Keratinocyte (primary cell): ENCODE data around the gene MYLK4. TPM values are rescaled to one million over a fixed set of nuclear protein-coding genes. Genes with fewer than 3 reads are reported as not detected.

Source experiments
- DNase-seq: peaks from one replicate; pipeline ENCODE4 v3.0.0-alpha.2; 2011; ENCODE audit warnings: low read depth, missing footprints, low spot score
- FAIRE-seq: peaks from 2 replicates; lab custom pipeline; 2011; peaks lifted over from hg19 to GRCh38; lab: Jason Lieb, UNC
- H2AFZ ChIP-seq: 2 replicates; pipeline ENCODE4 v1.6.0; 2012; ENCODE audit warnings: low read length, control low read depth, inconsistent platforms; ENCODE audit not compliant: control insufficient read depth
- H3K27ac ChIP-seq: 2 replicates; pipeline ENCODE4 v1.5.1; 2011; ENCODE audit warnings: low read length; ENCODE audit not compliant: control insufficient read depth, insufficient read depth
- H3K27me3 ChIP-seq: 3 replicates; pipeline ENCODE4 v1.6.0; 2011; ENCODE audit warnings: low read length; ENCODE audit not compliant: control insufficient read depth, insufficient read depth; ENCODE audit errors: extremely low read depth
- H3K36me3 ChIP-seq, 2 experiments: 2 replicates in 1 of 2; 3 replicates in 1 of 2; pipeline ENCODE4 v1.5.1; 2011; ENCODE audit warnings: low read length in 2 of 2, mild to moderate bottlenecking in 1 of 2; ENCODE audit not compliant: control insufficient read depth in 2 of 2, insufficient read depth in 2 of 2; ENCODE audit errors: extremely low read depth in 1 of 2
- H3K4me1 ChIP-seq: 3 replicates; pipeline ENCODE4 v1.5.1; 2011; ENCODE audit warnings: low read length; ENCODE audit not compliant: control insufficient read depth, insufficient read depth; ENCODE audit errors: extremely low read depth
- H3K4me2 ChIP-seq: 3 replicates; pipeline ENCODE4 v1.6.0; 2011; ENCODE audit warnings: low read depth, low read length; ENCODE audit not compliant: control insufficient read depth, insufficient read depth; ENCODE audit errors: extremely low read depth
- H3K4me3 ChIP-seq, 3 experiments: fragments of 200-600 bp in 1 of 3; sonication (generic) in 1 of 3; 2 replicates in 2 of 3; 3 replicates in 1 of 3; pipeline ENCODE4 v1.5.1; 2011 to 2016; ENCODE audit warnings: low read length in 3 of 3, mild to moderate bottlenecking in 3 of 3, control low read depth in 2 of 3, inconsistent platforms in 1 of 3, low read depth in 1 of 3, mixed read lengths in 1 of 3, mixed run types in 1 of 3, moderate library complexity in 1 of 3; ENCODE audit not compliant: control insufficient read depth in 2 of 3, insufficient read depth in 2 of 3; ENCODE audit errors: extremely low read depth in 1 of 3
- H3K79me2 ChIP-seq: 2 replicates; pipeline ENCODE4 v1.6.0; 2012; ENCODE audit warnings: low read length; ENCODE audit not compliant: control insufficient read depth, insufficient read depth
- H3K9ac ChIP-seq: 3 replicates; pipeline ENCODE4 v1.6.0; 2011; ENCODE audit warnings: low read length; ENCODE audit not compliant: control insufficient read depth, insufficient read depth; ENCODE audit errors: extremely low read depth
- H3K9me1 ChIP-seq: 3 replicates; pipeline ENCODE4 v1.6.0; 2011; ENCODE audit warnings: low read length; ENCODE audit not compliant: control insufficient read depth, insufficient read depth; ENCODE audit errors: extremely low read depth
- H3K9me3 ChIP-seq: 2 replicates; pipeline ENCODE4 v1.5.1; 2012; ENCODE audit warnings: low read depth, low read length; ENCODE audit not compliant: control insufficient read depth
- H4K20me1 ChIP-seq: 3 replicates; pipeline ENCODE4 v1.6.0; 2011; ENCODE audit warnings: low read length; ENCODE audit not compliant: control insufficient read depth, insufficient read depth; ENCODE audit errors: extremely low read depth
- CTCF ChIP-seq, 3 experiments: IDR thresholded peaks in 1 of 3; conservative IDR thresholded peaks in 1 of 3; optimal IDR thresholded peaks in 1 of 3; 2 replicates in 2 of 3; 3 replicates in 1 of 3; pipeline versions ENCODE3 to v1.5.1; 2011; ENCODE audit warnings: low read length in 3 of 3, mild to moderate bottlenecking in 3 of 3, moderate library complexity in 2 of 3, control low read depth in 1 of 3, inconsistent platforms in 1 of 3; ENCODE audit not compliant: insufficient read depth in 2 of 3; ENCODE audit errors: extremely low read depth in 1 of 3
- EZH2 ChIP-seq: IDR thresholded peaks from one replicate; pipeline ENCODE4 v1.6.1; 2012; ENCODE audit warnings: inconsistent platforms, mild to moderate bottlenecking, low read length, moderate library complexity
- dilution Hi-C: fragments of 300-500 bp; cut with MboI; formaldehyde crosslinking; loops from one replicate; pipeline ENCODE4 v1.7.0; 2020; ENCODE audit warnings: low sequenced_read_pairs; ENCODE audit not compliant: extremely low pct_ligation_motif_present
- polyA plus RNA-seq, 5 experiments: library from polyadenylated mRNA; depleted of rRNA in 3 of 5; stranded (reverse) in 3 of 5; stranded (forward) in 1 of 5; unstranded in 1 of 5; fragments of >200 nt; gene quantifications; 1 replicate in 1 of 5; 2 replicates in 3 of 5; 3 replicates in 1 of 5; pipeline versions ENCODE4 v1.2.1 to v1.2.3, GENCODE V29; 2011 to 2012; ENCODE audit warnings: missing spikeins in 2 of 5, low read depth in 1 of 5, low replicate concordance in 1 of 5

MYLK4 gene
- polyA plus RNA-seq, 1 donor (not counting 4 experiments of a cell fraction or from before 2014, with no cell fraction given): 0.31 TPM

- no peaks in the 10 kb centered on the region for H3K9me1 ChIP-seq
- H3K4me2 ChIP-seq: no peak overlapping the region
- H2AFZ ChIP-seq: no peak overlapping the region
- FAIRE-seq (no peak), DNase-seq (no peak)
- no peak overlapping the region for H3K9ac ChIP-seq
- H3K4me1 ChIP-seq: peaks cover 25% of the 10 kb centered on the region
- dilution Hi-C loops: no loop called here
- H3K4me3 ChIP-seq: no peak overlapping the region
- no peak for TF ChIP-seq CTCF (optimal IDR thresholded peaks at IDR 0.05 in 1 of 3, IDR thresholded peaks at IDR 0.05 in 1 of 3, conservative IDR thresholded peaks at IDR 0.05 in 1 of 3; ENCODE audit: extremely low read depth in 1 of 3, insufficient read depth in 2 of 3, low read length in 3 of 3)
- TF ChIP-seq EZH2: no peak
- no peaks in the 10 kb centered on the region for H3K9me3 ChIP-seq
- no peaks in the 10 kb centered on the region for H3K79me2 ChIP-seq
- no peaks in the 10 kb centered on the region for H3K27me3 ChIP-seq
- H4K20me1 ChIP-seq: no peaks in the 10 kb centered on the region
- H3K36me3 ChIP-seq: no peaks in the 10 kb centered on the region
- no peak overlapping the region for H3K27ac ChIP-seq
These were observed 117.6 kb downstream of the MYLK4 start for GRCh38 chr6:2632976-2633584.

- FAIRE-seq (no peak), DNase-seq (no peak)
- H3K9me1 ChIP-seq: no peaks in the 10 kb centered on the region
- dilution Hi-C loops: no loop called here
- no peaks in the 10 kb centered on the region for H4K20me1 ChIP-seq
- H3K27ac ChIP-seq: no peak overlapping the region
- H3K9ac ChIP-seq: no peak overlapping the region
- H2AFZ ChIP-seq: no peak overlapping the region
- TF ChIP-seq EZH2 (no peak), CTCF (optimal IDR thresholded peaks at IDR 0.05 in 1 of 3, IDR thresholded peaks at IDR 0.05 in 1 of 3, conservative IDR thresholded peaks at IDR 0.05 in 1 of 3; ENCODE audit: extremely low read depth in 1 of 3, insufficient read depth in 2 of 3, low read length in 3 of 3) (no peak)
- no peaks in the 10 kb centered on the region for H3K36me3 ChIP-seq
- H3K9me3 ChIP-seq: no peaks in the 10 kb centered on the region
- no peaks in the 10 kb centered on the region for H3K27me3 ChIP-seq
- no peak overlapping the region for H3K4me2 ChIP-seq
- H3K4me1 ChIP-seq: peaks cover 25% of the 10 kb centered on the region
- no peaks in the 10 kb centered on the region for H3K79me2 ChIP-seq
- H3K4me3 ChIP-seq: no peak overlapping the region
These were observed 118.4 kb downstream of the MYLK4 start for GRCh38 chr6:2632368-2632767.
